Stimulated activated CD8-positive, alpha-beta memory T cell treated with anti-CD3 and anti-CD28 coated beads, Interleukin-12 subunit alpha, Interleukin-12 subunit beta, amount 100 ng/mL, for 4 hours (primary cell): ENCODE results near the gene EXOC4.

ENCODE experiments used
- DNase-seq: peaks from one replicate; pipeline ENCODE4 v3.0.0-alpha.2; 2020; ENCODE audit warnings: low read depth

Gene EXOC4

DNA sequence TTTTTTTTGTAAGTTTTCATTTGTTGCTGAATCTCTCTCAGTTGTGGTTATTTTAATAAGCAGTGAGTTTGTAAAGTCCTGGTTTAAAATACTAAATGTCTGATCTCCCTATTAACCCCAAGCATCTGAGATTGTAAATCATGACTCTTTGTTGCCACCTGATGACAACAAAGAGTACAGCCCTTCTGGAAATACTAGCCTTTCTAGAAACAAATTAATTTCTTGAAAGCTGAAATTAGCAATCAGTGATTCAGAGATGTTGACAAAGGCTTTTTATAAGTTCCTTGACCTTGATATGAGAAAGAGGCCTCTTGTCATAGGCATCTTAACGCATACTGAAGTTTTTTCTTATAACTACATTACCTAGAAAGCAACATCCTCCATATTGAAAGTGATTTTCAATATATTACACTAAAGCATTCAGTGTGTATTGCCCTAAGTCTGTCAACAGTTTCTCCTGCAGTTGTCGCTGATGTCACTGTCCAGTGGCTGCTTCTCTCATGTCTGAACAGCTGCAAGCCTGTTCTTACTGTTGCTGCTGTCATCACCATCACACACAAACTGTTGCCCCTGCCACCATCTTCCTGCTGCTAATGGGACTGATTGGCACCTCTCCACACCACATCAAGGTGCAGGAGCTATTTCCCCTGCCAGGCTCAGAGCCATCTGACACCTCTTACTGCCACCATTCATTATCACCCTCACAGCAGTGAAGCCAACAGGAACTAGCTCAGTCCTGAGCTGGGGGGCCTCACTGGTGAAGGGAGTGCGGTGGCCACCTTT, 779.1 kb downstream of the EXOC4 start:
- no peak for DNase-seq

DNA sequence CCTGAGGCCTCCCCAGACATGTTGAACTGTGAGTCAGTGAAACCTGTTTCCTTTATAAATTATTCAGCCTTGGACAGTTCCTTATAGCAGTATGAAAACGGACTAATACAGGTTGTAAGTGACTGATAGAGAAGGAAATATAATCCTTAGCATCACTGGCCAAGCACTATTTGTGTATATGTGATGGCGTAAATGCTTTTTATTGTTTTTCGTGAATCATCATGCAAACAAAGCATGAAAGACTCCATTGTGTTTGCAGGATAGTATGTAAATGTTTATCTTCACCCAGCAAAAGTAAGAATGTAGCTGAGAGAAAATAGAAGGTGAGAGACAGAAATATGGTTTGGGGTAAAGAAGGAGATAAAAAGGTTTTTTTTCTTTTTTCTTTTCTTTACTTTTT, 781.8 kb downstream of the EXOC4 start:
- no peak for DNase-seq

DNA sequence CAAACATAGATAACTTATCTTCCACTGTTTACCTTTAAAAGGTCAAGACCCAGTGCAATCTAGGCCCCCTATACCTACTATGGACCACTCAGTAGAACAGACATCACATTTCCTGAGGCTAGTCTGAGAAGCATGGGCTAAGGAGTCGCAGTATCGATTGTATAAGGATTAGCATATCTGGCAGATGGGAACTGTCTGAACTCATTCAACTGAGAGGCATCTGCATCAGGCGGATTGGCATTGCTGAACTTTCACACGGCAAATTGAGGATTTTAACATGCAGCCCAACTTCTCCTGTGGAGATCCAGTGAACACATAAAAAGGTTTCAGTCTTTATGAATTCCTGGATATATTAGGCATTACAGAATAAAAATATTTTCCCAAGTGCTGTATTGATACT, 785.1 kb downstream of the EXOC4 start:
- no peak for DNase-seq

DNA sequence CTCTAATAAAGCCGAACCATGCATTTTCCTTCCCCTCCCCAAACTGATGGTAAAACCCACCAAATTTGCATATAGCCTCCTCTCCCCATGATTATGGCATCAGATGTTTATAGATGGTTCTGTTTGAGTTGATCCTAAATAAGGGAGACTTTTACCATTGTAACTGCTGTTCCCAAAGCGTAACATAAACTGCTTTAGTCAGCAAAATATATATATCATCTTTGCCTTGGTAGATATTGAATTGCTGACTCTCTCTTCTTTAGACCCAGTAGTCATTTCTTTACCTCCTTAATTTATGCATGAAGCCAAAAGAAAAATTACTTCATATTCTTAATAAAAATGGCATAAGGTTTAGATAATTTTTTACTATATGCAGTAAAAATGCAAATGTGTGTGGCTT, 788.1 kb downstream of the EXOC4 start:
- DNase-seq, result no peak

DNA sequence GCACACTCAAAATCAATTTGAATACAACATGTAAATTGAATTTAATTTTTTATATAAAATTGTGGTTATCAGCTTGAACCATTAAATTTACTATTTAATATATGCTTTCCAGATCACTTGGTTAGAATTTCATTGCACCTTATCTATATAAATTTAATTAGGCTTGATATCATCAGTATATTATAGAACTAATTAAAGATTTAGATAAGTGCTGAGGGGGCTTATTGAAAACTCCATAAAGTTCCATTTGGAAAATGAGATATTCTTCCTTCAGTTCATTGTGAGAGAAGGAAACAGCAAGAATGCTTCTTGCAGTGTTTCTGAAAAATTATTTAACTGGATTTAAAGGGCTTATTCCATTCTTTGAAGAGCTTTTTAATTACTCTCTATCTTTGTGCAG, 788.6 kb downstream of the EXOC4 start:
- DNase-seq, result no peak

DNA sequence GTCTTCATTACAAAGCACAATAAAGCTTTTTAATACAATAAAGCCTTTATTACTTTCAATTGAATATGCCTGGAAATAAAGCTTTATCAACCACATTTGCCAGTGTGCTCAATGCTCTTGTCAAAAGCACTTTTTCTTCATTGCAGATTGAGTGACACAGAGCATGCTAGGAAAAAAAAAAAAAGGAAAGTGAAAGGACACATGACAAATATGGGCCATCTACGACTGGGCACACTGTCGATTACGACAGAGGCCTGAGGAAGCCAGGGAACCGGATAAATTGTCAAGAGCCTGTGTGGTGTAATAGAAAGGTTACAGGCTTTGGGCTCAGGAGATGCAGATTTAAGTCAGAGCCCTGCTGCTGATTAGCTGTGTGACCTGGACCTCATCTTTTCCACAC, 789.4 kb downstream of the EXOC4 start:
- no peak for DNase-seq

DNA sequence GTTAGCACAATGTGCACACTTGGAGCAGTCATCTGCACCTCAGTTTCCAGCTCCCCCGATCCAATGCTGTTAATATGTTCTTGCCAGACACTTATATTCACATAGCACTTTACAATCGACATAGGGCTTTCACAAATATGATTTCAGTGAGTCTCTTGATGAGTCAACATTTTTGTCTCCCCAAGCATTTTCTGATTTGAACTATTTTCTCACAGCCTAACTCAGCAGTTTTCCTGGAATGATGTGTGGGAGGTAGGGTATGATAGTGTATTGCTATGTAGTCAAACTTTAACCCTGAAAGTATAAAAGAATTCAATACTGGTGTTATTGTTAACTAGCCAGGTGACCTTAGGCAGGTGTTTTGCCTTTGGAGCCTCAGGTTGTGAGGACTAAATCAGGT, 791.8 kb downstream of the EXOC4 start:
- no peak for DNase-seq

DNA sequence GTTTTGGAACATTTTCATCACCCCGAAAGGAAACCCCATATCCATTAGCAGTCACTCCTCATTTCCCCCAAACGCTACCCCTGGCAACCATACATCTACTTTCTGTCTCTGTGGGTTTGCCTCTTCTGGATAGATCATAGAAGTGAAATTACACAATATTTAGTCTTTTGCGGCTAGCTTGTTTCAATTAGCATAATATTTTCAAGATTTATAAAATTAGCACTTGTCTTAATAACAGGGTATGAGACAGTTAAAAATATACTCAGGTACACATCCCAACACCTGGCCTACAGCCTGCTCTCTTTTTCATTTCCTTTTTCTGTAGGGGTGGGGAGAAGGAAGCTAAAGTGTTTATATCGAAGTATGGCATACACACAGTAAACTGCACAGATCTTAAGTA, 792.8 kb downstream of the EXOC4 start:
- no peak for DNase-seq

DNA sequence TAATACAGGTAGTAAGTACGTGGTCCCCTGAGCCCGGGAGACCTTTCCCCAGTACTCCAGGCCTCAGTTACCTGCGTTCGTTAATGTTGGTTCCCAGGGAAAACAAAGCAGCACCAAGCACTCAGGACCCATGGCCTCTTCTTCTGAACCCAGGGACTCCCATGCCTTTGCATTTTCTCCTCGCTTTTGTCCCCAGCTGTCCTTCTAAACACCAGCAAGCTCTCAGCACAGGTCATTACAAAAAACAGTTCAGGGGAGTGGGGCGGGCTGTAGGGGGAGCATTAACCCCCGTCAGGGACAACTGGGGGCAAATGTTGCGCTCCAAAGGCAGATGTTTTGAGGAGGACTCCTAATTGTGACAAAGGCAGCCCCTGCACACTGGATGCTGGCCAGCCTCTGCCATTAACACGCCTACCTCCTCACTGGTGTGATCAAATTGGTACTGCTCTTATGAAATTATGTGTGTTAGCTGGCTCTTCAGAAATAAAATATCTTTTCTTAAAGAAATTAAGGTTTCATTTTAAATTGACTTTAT, 793.8 kb downstream of the EXOC4 start:
- DNase-seq, result no peak

DNA sequence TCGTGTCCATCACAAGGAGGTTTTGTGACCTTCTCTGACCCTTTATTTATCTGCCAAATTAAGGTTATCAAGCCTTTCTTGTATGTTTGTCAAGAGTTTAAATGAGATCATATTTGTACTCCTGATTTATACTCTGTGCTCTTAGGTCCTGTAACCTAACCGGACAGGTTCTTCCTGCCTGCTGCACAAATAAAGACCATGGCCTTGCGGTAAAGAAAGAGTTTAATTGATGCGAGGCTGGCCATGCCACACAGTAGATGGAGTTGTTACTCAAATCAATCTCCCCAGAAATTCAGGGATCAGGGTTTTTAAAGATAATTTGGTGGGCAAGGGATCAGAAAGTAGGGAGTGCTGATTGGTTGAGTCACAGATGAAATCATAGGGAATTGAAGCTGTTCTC, 794.8 kb downstream of the EXOC4 start:
- no peak for DNase-seq

DNA sequence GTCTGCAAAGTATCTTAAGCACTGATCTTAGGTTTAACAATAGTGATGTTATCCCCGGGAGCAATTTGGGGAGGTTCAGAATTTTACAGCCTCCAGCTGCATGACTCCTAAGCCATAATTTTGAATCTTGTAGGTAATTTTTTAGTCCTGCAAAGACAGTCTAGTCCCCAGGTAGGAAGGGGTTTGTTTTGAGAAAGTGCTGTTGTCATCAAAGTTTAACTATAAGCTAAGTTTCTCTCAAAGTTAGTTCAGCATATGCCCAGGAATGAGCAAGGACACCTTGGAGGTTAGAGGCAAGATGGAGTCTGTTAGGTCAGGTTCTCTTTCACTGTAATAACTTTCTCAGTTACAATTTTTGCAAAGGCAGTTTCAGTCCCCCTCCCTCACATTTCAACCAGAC, 795.3 kb downstream of the EXOC4 start:
- no peak for DNase-seq

DNA sequence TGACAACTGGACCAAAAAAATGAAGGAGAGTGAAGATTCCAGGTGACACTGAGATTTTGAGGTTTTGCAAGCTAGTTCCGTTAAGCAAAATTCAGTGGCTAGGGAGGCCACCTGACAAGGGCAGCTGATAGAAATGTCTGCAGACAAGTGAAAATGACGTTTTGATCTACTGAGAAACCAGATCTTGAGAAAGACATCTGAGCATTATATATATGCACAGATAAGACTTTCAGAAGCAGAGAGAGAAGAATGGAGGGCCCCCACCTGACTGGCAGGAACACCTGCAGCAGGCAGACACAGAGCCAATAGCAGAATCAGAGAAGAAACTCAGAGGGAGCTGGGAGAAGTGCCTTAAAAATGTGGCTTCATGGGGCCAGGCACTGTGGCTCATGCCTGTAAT, 798.1 kb downstream of the EXOC4 start:
- DNase-seq, result no peak

DNA sequence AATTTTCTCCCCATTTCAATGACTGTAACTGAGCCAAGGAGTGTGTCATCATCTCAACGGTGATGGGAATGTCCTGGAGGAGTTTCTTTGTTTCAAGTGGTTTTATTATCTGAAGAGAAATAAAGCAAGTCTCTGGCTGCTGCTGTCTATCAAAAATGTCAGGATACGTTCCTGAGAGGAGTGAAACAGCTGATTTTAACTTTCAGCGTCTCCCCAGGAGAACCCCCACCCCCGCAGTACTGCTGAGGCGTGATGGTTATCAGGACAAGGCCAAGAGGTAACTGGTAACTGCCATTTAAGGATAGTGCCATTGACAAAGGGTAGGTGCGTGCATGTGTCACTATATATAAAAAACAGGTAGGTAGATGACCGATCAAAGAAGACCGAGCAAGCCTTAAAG, 803.9 kb downstream of the EXOC4 start:
- DNase-seq, result no peak

DNA sequence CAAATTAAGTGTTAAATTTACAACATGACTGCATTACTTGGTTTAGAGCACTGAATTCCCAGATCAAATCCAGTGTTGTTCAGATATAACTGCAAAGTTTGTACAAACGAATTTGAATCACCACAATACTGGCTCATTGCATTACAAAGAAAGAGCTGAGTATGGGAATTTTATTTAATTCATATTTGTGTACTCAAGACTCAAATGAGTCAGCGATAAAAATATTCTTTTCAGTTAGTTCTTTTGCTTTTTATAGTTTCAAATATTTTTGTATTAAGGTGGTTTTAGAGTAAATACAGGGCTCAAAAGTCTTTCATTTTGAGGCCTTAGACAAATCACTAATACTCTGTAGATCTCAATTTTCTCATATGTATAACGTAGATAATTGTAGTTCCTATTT, 805.6 kb downstream of the EXOC4 start:
- DNase-seq, result no peak

DNA sequence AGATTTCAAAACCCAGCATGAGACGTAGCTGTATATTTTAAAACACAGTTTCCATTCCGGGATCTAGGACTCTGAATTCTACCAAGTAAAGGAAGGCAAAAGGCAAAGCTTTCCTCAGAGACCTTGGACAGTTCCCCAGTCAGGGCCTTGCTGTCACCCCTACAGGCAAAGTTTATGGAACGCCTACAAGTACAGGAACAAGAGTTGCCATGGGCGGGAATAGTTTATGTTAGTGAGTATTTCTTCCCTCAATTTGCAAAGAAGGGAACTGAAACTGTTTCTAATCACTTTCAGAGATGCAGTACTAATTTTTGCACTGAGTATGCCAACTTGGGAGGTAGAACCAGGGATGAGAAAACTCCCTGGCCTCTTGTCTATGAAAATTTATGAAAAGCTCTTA, 806.1 kb downstream of the EXOC4 start:
- DNase-seq, result no peak

DNA sequence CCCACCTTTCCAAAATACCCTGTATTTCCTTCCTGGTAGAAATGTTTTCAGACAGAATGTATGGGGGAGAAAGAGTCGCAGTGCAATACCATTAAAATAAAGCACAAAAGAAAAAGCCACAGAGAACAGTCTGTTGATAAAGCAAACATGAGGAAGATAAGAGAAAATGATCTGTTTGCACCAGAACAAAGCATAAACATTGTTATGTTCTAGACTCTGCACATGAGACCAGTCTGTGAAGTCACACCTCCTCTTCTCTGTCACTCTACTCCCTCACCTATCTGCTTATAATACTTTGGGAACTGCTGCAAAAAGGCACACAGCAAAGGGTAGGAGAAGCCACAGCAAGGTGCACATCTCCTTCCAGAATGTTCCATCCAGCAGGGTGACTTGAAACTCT, 807.0 kb downstream of the EXOC4 start:
- no peak for DNase-seq

DNA sequence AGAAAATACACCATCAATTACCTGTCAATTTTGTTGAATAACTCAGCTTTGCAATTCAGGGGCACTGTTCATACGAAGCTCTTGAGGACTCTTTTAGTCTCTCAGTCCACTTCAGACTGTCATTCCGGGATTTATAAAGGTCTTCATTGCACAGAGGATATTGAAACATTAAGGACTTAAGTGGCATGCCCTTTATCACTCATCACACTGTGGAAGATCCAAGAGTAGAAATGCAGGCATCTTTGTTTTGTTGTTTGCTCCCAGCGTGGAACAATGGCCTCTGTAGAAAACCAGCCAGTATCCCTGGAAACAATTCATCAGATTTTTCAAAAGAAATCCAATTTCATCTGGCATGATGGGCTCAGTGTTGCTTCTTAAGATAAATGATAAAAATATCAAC, 808.0 kb downstream of the EXOC4 start:
- DNase-seq, result no peak

DNA sequence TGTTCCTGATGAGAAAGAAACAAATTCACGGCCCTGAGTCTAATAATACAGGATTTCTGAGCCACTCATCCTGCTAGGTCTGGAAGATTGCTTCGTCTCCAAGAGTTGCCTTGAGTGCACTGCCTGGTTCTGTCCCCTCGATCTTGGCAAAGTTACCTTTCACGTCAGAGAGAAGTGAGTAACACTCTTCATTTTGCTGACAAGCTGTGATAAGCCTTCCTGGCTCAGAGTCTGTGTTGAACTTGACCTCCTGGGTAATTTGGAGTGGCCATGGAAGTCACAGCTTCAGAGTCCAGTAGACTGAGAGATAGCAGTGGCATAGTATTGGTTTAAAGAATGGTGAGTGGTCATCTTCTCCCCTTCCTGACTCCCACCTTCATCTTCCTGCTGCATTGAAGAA, 809.6 kb downstream of the EXOC4 start:
- no peak for DNase-seq

DNA sequence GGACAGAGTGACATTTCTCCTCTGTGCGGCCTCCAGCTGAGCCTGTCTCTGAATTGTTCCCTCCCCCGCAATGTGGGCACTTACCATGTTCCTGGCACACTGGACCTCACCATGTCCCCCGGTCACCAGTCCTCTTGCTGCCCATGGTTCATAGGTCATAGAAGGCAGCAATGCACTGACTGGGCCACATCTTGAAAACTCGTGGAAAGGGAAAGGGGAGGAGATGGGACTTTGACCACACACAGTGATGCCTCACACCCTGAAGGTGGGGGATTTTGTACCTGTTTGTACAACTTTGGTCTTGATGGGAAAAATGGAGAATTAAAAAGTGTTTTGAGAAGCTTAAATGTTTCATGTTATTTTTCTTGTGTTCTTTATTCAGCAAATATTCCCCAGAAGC, 812.5 kb downstream of the EXOC4 start:
- no peak for DNase-seq

DNA sequence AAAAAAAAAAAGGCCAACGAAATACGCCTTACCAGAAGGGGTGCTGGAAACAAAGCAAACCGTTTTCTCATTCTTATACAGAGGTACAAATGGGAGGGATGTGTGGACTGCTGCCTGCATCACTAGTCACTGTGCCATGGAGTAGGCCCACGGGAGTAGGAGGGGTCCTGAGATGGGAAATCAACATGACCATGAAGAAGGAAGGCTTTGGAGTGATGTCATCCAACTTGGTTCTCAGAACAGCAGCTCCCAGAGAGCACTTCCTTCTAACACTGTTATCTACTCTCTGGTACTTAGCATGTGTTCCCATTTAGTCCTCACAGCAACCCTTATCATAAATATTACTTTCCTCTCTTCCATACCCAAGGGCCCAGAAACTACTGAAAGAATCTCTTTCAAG, 814.3 kb downstream of the EXOC4 start:
- DNase-seq, result no peak

DNA sequence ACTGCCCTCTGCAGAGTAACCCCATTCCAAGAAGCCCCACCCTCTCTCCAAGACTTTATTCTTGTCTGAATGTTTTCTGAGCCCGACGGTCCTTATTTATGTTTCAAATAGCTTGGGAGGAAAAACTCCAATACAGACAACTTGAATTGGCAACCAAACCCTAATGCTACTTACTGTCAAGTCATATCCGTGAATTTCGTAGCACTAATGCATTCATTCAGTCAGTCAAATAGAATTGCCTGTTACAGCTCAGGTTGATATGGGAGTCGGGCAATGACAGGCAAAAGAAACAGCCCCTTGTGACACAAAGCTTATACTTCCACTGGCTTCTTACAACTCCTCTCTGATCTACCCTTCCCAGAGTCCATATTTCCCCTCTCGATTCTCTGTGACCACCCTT, 815.8 kb downstream of the EXOC4 start:
- no peak for DNase-seq

DNA sequence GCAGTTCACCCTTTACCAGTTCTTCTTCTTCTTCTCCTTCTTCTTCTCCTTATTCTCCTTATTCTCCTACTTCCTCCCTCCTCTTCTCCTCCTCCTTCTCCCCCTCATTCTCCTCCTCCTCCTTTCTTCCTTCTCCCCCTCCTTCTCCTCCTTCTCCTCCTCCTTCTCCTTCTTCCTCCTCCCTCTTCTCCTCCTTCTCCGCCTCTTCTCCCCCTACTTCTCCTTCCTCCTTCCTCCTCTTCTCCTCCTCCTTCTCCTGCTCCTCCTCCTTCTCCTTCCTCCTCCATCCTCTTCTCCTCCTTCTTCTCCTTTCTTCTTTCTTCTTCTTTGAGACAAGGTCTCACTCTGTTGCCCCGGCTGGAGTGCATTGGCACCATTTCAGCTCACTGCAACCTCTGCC, 816.3 kb downstream of the EXOC4 start:
- no peak for DNase-seq

DNA sequence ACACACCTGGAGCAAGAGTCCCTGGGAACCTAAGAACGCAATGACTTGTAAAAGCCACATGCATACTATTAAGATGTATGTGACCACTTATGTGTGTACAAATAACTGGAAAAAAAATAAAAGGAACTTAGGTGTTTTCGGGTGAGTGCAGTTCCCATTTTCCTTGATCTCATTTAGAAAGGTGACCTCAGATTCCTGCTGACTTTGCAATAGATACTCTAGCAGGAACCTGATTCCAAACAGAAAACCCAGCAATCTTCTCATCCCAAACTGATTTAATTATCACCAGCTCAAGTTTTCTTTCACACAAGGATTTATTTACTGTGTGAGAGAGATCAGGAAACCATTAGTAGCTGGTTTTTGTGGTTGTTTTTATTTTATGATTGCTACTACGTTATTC, 817.8 kb downstream of the EXOC4 start:
- no peak for DNase-seq
